Endodermal cell (in vitro differentiated cells): ENCODE data around the gene NSMCE4A. TPM values are rescaled to one million over a fixed set of nuclear protein-coding genes. Genes with fewer than 3 reads are reported as not detected.
"Not testable (repeated sequence)": the region's sequence is repeated elsewhere in the genome, so short reads cannot be mapped to it uniquely, and the experiment has no call there.

Experiments used
- DNase-seq: peaks from one replicate; pipeline ENCODE4 v3.0.0-alpha.2; 2017
- H3K27ac ChIP-seq: 2 replicates; pipeline ENCODE4 v1.5.1; 2013; ENCODE audit warnings: mild to moderate bottlenecking, low read depth, low read length, moderate library complexity
- H3K27me3 ChIP-seq: 2 replicates; pipeline ENCODE4 v1.6.1; 2013; ENCODE audit warnings: mild to moderate bottlenecking, low read length, moderate library complexity; ENCODE audit not compliant: insufficient read depth, control insufficient read depth, poor library complexity, severe bottlenecking
- H3K36me3 ChIP-seq: 2 replicates; pipeline ENCODE4 v1.7.0; 2013; ENCODE audit warnings: mild to moderate bottlenecking, low read length, moderate library complexity; ENCODE audit not compliant: control insufficient read depth, insufficient read depth
- H3K4me1 ChIP-seq: one replicate; pipeline ENCODE4 v1.7.0; 2013; ENCODE audit warnings: low read length; ENCODE audit not compliant: control insufficient read depth, insufficient read depth
- H3K4me3 ChIP-seq: 2 replicates; pipeline ENCODE4 v1.5.1; 2013; ENCODE audit warnings: mild to moderate bottlenecking, low read length, moderate library complexity
- H3K9ac ChIP-seq: 2 replicates; pipeline ENCODE4 v1.6.1; 2013; ENCODE audit warnings: mild to moderate bottlenecking, low read length, moderate library complexity; ENCODE audit not compliant: poor library complexity, severe bottlenecking; ENCODE audit errors: extremely low read depth
- H3K9me3 ChIP-seq: 2 replicates; pipeline ENCODE4 v1.6.1; 2013; ENCODE audit warnings: mild to moderate bottlenecking, low read length, moderate library complexity; ENCODE audit not compliant: control insufficient read depth
- H3K27ac Mint-ChIP-seq: 2 replicates; pipeline ENCODE4 v1.8.0; 2020; ENCODE audit warnings: mixed read lengths
- H3K27me3 Mint-ChIP-seq: 2 replicates; pipeline ENCODE4 v1.8.0; 2021; ENCODE audit warnings: mild to moderate bottlenecking, mixed read lengths; ENCODE audit not compliant: insufficient read depth
- H3K36me3 Mint-ChIP-seq: 2 replicates; pipeline ENCODE4 v1.8.0; 2020; ENCODE audit warnings: low read depth, mixed read lengths
- H3K4me1 Mint-ChIP-seq: 2 replicates; pipeline ENCODE4 v1.8.0; 2020; ENCODE audit warnings: mixed read lengths
- H3K4me3 Mint-ChIP-seq: 2 replicates; pipeline ENCODE4 v1.8.0; 2020; ENCODE audit warnings: mild to moderate bottlenecking, moderate library complexity, mixed read lengths
- H3K9me3 Mint-ChIP-seq: 2 replicates; pipeline ENCODE4 v1.8.0; 2020; ENCODE audit warnings: mild to moderate bottlenecking, mixed read lengths
- CTCF ChIP-seq: fragments of 200-600 bp; sonication (generic); conservative IDR thresholded peaks from 2 replicates; pipeline ENCODE4 v1.5.0; 2021; ENCODE audit warnings: antibody characterized with exemption, mild to moderate bottlenecking
- WGBS, 2 experiments: methylation state at CpG; one replicate each; pipeline versions ENCODE4 v1.1.5 to v1.1.7; 2013; ENCODE audit warnings: missing lambda C conversion rate in 2 of 2, mixed read lengths in 1 of 2; ENCODE audit not compliant: insufficient coverage in 1 of 2, insufficient read length in 1 of 2; 5-methylcytosine and 5-hydroxymethylcytosine counted together
- total RNA-seq, 2 donors: library from RNA; stranded (reverse); fragmentation: NEBNext Ultra II Directional in 1 of 2; extraction: Animal tissue kit (Norgen Biotek cat#: 25700) in 1 of 2; gene quantifications; 2 replicates in 1 of 2; 3 replicates in 1 of 2; pipeline ENCODE4 v1.2.1, GENCODE V29; 2021

The NSMCE4A gene
- total RNA-seq, 2 donors from 2014 or later = 55.3 to 69.7 TPM

- H3K4me3 Mint-ChIP-seq = no peak overlapping the region
- H3K4me1 Mint-ChIP-seq = peaks cover 3% of the 10 kb centered on the region
- peaks cover 68% of the 10 kb centered on the region for H3K36me3 Mint-ChIP-seq
- H3K9me3 Mint-ChIP-seq = peaks cover 3% of the 10 kb centered on the region
- TF ChIP-seq CTCF = no peak
- H3K9me3 ChIP-seq = peaks cover 6% of the 10 kb centered on the region
- 93 to 98% methylated on average over 10 of the region's 10 CpGs for WGBS, 2 experiments
- H3K4me3 ChIP-seq = no peak overlapping the region
- no peak overlapping the region for H3K27ac ChIP-seq
- no peak overlapping the region for H3K27ac Mint-ChIP-seq
- no peaks in the 10 kb centered on the region for H3K27me3 Mint-ChIP-seq
- H3K36me3 ChIP-seq = peaks cover 59% of the 10 kb centered on the region
- no peak for DNase-seq
- no peak overlapping the region for H3K9ac ChIP-seq
- peaks cover 5% of the 10 kb centered on the region for H3K4me1 ChIP-seq
- H3K27me3 ChIP-seq = no peaks in the 10 kb centered on the region
Measured at GRCh38 chr10:121919666-121920065, 55.4 kb downstream of the NSMCE4A start.

- H3K36me3 Mint-ChIP-seq = peaks cover 71% of the 10 kb centered on the region
- WGBS, 2 experiments = 95 to 96% methylated on average over 7 of the region's 7 CpGs
- not testable (repeated sequence) for H3K4me3 Mint-ChIP-seq
Measured at GRCh38 chr10:121918800-121919199, 56.2 kb downstream of the NSMCE4A start.

GRCh38 chr10:121914661-121915060, 60.4 kb downstream of the NSMCE4A start:
- 93 to 95% methylated on average over 6 of the region's 6 CpGs for WGBS, 2 experiments
- DNase-seq = no peak
- Mint-ChIP-seq H3K27me3 (no peaks in the 10 kb centered on the region), H3K4me3 (no peak overlapping the region), H3K27ac (no peak overlapping the region), H3K9me3 (peaks cover 5% of the 10 kb centered on the region), H3K36me3 (peaks cover 83% of the 10 kb centered on the region), H3K4me1 (no peaks in the 10 kb centered on the region)
- peaks cover 6% of the 10 kb centered on the region for H3K9me3 ChIP-seq
- no peak overlapping the region for H3K27ac ChIP-seq
- peaks cover 73% of the 10 kb centered on the region for H3K36me3 ChIP-seq
- H3K27me3 ChIP-seq = no peaks in the 10 kb centered on the region
- no peak overlapping the region for H3K9ac ChIP-seq
- no peaks in the 10 kb centered on the region for H3K4me1 ChIP-seq
- H3K4me3 ChIP-seq = no peak overlapping the region
- no peak for TF ChIP-seq CTCF

More at GRCh38 chr10:121918800-121919199, 56.2 kb downstream of the NSMCE4A start:
- not testable (repeated sequence) for H3K27ac Mint-ChIP-seq, H3K27me3 ChIP-seq, H3K9ac ChIP-seq, H3K4me3 ChIP-seq, DNase-seq, H3K4me1 Mint-ChIP-seq, H3K9me3 ChIP-seq, H3K27me3 Mint-ChIP-seq, H3K27ac ChIP-seq, H3K4me1 ChIP-seq, H3K9me3 Mint-ChIP-seq
- peaks cover 60% of the 10 kb centered on the region for H3K36me3 ChIP-seq

GRCh38 chr10:121911421-121911697, 63.7 kb downstream of the NSMCE4A start:
- no peak overlapping the region for H3K4me3 Mint-ChIP-seq
- WGBS, 2 experiments = 100% methylated on average over 2 of the region's 2 CpGs; no CpG with 5 or more reads in 1 of the 2 experiments
- Histone ChIP-seq H3K36me3 (peaks cover 65% of the 10 kb centered on the region), H3K9me3 (no peaks in the 10 kb centered on the region), H3K9ac (no peak overlapping the region), H3K4me1 (no peaks in the 10 kb centered on the region), H3K4me3 (no peak overlapping the region), H3K27me3 (no peaks in the 10 kb centered on the region), H3K27ac (no peak overlapping the region)
- H3K27ac Mint-ChIP-seq = no peak overlapping the region
- H3K36me3 Mint-ChIP-seq = peaks cover 77% of the 10 kb centered on the region
- no peaks in the 10 kb centered on the region for H3K4me1 Mint-ChIP-seq
- H3K9me3 Mint-ChIP-seq = peaks cover 1% of the 10 kb centered on the region
- H3K27me3 Mint-ChIP-seq = no peaks in the 10 kb centered on the region
- DNase-seq = no peak
- no peak for TF ChIP-seq CTCF
